Activated CD8-positive, alpha-beta memory T cell treated with anti-CD3 and anti-CD28 coated beads for 48 hours (primary cell): ENCODE results near the gene HDAC4.

Source experiments
- DNase-seq, 3 experiments: peaks; one replicate each; pipeline ENCODE4 v3.0.0-alpha.2; 2020; ENCODE audit warnings: low read depth in 2 of 3, low spot score in 2 of 3

The HDAC4 gene

DNA sequence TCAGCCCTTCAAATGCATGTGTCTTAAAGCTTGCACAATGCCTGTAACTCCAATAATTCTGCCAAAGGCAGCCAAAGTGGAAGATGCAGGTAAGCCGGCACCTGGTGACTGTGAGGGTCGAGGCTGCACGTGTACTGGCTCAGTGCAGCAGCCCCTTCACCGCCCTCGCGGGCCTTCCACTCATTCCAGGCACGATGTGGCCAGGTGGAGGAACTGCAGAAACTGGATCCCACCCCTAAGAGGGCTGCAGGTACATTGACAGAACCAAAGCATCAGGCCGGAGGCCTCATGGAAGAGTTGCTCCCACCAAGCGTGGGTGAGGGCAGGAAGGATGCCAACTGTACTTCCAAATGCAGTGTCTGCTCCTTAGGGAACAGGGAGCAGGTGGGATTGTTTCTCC lies 253.4 kb downstream of the HDAC4 start:
- no peak for DNase-seq

DNA sequence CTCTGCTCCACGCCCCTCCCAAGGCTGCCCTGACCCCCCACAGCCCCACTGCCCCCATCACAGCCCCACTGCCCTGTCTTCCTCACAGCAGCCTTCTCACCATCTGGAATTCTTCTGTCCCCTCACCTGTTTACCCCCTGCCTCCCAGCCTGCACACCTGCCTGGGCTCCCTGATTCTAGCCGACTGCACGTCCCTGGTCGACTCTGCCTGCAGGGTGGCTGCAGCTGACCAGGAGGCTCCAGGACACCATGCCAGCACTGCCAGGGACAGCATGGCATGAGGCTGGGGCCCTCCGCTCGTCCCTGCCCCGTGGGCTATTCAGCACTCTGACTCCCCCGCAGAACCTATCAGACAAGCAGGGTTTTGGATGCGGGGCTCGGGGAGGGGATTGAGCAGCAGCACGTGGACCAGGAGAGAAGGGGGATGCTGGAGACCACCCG lies 254.1 kb downstream of the HDAC4 start:
- no peak for DNase-seq

DNA sequence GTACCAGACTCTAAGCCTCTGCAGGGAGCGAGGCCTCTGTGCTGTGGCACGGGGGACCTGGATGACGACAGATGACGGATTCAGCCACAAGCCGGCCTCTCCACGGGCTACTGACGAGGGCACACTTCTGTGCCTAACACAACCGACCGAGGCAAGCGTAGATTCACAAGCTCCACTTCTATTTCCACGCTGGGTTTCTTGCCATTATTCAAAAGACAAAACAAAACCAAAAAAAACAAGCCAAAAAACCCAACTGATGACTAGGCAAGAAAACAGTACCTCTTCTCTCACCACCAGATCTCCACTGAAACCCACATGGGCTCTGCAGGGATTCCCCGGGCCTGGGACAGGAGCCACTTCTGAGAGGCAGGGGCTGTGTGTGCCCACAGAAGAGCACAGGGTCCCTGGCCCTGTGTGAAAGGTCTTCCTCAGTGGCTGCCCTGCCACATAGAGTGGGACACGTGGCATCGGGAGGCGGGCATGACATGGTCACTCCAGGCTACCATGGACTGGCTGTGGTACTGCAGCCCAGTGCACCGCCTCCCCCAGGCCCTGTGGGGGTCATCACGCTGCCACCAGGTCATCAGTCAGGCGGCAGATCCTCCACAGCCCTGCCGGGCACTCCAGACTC lies 254.7 kb downstream of the HDAC4 start:
- no peak for DNase-seq

DNA sequence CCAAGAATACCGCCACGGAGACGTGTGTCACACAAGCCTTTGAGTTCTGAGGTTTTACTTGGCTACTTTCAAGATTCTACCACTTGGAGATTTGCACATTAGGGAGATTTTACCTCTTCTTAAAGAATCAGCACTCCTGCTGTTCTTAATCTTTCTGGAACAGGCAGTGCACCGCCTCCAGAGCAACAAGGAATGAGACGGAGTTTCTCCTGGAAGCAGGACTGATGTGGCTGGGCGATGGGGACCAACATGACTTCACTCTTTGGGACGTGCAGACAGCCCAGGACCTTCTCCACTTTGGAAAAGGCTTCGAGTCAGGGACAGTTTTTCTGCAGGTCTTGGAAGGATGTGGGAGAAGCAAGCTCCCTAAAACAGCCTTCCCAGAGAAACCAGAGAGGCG lies 255.2 kb downstream of the HDAC4 start:
- DNase-seq, result no peak

DNA sequence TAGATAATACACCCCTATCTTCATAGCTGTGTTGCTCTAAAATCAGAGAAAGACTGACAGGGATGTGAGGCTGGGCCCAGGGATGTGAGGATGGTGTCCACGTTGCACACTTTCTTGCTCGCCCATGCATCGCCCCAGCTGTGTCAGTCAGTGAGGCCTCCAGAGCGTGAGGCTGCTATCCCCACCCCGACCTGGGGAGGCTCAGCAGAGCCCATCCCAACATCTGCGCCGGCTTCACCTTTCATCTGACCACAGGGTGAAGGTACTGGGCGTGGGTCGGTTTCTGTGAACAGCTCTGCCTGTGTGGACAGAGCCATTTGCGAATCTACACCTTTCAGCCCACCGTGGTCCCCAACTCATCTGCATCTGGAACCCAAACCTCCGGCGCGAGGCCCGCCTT lies 255.7 kb downstream of the HDAC4 start:
- DNase-seq, result no peak

DNA sequence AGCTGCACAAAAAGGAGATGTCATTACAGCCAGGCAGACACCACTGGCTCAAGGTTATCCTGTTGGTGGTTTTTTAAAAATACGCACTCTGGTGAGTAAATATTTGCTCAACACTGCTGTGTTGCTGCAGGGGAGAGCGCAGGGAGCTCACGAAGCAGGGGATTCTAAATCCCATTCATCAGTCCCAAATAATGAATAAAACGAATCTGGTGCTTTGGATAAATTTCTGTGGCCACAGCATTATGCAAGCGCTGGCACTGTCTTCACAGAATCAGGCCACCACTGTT lies 256.2 kb downstream of the HDAC4 start:
- no peak for DNase-seq

DNA sequence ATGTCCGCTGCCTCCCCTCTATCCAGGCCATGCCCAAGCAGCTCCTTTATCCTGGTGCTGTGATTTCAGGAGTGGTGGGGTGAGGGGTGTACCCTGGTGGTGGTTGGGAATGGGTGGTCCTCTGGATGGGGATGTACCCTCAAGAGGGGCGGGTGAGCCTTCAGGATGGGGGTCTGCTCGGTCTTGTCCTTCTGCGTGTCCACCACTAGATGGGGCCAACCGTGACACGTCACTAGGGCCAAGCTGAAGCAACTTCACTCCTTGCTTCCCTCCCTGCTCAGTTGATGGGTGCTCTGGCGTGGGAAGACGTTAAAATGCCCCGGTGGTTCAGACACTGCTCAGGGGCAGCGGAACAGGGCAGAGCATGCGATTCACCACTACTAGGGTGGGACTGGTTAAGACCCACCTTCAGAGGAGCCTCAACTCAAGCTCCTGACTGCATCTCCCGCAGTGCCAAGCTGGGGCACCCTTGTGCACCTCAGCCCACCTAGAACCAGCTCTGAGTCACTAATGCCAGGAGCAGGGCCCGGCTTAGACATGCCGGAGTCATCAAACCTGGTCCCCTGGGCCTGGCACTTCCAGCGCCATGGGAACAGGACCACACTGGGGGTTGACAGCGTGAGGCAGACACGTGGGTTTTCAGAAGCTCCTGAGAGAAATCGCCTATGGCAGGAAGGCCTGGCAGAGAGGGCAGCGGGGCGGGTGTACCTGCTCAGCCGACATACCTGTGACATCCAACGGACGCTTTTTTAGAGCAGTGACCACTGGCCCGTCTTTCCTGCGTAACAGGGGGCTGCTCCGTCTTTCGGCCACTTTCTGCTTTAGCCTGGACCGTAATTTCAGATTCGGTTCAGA lies 256.7 kb downstream of the HDAC4 start:
- no peak for DNase-seq

DNA sequence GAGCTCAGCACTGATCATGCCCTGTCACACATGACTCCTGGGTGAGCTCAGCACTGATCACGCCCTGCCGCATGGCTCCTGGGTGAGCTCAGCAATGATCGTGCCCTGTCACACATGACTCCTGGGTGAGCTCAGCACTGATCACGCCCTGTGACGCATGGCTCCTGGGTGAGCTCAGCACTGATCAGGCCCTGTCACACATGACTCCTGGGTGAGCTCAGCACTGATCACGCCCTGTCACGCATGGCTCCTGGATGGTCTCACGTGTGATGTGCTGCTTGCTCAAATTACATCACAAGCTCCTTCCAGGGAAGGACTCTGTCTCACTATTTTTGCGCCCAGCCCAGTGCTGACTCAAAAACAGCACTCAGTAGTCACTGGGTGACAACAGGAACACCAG lies 258.0 kb downstream of the HDAC4 start:
- DNase-seq, result no peak

DNA sequence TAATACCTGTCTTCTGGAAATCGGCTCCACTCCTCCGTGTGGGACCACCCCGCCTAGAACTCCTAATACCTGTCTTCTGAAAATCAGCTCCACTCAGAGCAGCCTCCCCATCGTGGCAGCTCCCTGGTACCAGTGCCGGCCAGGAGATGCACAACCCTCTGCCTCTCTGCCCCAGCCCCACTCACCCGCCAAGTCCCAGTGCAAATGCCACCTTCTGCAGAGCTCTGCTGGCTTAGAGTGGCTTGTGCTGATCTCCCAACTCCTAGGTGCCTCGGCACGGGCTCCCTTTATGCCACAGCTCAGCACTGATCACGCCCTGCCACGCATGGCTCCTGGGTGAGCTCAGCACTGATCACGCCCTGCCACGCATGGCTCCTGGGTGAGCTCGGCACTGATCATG lies 258.5 kb downstream of the HDAC4 start:
- no peak for DNase-seq

DNA sequence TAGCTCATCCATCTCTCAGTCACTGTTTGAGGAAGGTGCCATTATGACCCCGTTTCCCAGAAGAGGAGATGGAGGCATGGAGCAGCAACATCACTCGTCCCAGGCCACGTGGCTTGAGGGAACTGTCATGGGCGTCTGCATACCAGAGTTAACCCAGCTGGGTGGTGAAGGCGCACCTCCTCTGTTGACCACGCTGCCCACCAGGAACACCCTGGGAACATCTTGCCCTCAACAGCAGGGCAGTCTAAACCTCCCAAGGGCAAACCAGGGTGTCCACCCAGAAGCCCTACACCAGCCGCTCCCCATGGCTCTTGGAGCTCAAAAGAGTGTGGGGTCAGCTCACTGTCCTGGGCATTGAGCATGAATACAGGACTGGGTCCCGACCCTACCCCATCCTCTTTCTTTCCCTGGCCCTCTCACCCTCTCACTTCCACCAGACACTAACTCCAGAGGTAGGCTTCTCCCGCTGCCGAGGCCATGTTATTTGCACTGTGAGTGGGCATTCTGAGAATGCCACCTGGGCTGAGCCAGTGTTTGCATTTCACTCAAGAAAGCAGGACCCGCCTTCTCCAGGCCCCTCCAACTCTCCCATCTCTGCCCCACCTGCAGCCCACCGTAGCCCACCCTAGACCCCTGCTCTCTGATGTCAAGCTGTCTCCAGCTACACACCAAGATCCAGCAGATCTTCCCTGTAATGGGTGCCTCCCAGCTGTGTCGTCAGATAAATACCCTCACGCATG lies 259.6 kb downstream of the HDAC4 start:
- no peak for DNase-seq

DNA sequence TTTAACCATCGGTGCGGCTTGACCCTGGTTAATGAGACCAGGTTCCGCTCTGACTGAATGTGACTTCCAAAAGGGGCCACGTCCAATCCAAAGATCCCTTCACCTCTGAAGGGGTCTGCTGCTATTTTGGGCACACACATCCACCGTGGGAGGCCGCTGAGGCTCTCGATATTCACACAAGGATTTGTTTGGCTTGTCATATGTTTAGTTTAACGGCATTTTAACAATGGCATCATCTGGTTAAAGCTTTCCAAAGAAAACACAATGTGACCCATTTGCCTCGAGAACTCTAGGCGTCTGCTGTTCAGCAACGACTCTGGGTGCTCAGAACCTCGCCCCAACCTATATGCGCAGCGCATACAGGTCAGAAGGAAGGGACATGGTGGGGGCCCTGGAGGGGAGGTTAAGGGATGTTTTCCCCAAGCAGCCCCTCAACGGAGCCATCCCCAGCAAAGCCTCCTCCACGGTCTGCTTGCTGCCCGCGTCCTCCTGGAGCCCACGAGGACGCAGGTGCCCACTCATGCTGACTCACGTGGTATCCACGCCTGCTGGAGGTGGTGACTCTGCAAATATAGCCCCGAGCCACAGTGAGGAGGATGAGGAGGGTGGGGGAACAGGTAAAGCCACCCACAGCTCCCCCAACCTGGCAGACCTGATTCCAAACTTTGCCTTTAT lies 260.3 kb downstream of the HDAC4 start:
- no peak for DNase-seq

DNA sequence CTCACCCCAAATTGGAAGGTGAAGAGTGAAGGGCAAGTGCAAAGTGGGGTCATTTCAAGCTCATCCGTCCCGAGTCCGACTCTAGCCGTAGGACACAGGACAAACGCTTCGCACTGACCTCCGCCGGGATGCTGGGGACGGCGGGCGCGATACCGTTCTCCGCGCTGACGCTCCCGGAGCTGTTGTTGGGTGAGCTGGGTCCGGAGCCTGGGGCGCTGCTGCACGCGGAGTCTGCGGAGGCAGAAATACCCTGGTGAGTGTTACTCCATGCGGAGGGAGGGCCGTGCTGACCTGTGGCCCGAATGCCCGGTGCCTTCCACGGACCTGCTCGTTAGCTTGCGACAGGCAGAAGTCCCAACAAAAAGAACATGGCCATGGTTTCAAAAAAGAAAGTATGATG lies 261.3 kb downstream of the HDAC4 start:
- no peak for DNase-seq

DNA sequence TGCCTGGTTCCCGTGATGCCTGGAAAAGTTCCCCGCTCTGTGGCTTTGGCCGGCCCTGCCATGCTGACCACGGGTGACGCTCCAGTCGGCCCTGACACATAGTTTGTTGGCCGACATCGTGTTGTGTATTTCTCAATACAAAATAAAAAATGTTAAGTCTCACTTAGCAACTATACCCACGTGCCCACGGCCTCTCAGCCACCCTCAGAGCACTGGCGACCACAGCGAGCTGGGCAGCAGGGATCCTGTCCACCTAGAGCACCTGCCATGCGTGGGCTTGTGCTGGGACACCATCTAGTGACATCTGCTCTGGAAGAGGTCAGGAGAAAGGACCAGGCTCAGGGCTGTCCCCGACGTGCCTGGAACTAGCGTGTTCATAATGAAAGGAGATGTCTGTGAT lies 261.7 kb downstream of the HDAC4 start:
- DNase-seq, result no peak

DNA sequence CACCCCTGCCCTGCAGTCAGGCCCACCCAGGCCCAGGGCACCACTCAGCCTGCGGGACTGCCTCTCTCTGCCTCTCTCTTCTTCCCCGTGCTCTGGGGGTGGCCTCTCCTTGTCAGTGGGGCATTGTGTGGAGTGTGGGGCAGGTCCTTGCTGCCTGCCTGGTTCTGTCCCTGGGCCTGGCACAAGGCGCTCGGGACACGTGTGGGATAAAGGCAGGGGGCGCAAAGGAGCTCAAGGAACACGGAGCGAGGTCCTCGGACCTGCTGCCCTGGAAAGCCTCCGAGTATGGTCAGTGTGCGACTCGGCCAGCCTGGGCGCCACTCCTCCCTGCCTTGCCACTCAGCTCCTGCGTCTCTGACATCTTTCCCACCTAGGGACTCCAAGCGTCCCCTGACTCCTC lies 262.2 kb downstream of the HDAC4 start:
- no peak for DNase-seq

DNA sequence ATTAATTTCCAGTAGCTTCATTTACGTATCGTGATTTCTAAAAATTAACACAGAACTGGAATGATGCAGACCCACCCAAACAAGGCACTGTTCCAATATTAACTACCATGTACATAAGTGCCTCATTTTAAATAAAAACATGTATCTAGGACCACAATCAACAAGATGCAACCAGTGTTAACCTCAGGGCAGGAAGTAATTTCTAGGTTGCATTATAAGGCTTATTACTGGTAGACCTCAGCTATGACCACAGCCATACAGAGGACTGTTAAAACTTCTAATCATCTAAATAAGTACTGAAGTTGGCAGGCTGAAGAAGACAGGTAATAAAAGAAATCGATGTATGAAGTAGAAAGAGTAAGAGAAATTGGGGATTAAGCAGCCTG lies 262.9 kb downstream of the HDAC4 start:
- no peak for DNase-seq

DNA sequence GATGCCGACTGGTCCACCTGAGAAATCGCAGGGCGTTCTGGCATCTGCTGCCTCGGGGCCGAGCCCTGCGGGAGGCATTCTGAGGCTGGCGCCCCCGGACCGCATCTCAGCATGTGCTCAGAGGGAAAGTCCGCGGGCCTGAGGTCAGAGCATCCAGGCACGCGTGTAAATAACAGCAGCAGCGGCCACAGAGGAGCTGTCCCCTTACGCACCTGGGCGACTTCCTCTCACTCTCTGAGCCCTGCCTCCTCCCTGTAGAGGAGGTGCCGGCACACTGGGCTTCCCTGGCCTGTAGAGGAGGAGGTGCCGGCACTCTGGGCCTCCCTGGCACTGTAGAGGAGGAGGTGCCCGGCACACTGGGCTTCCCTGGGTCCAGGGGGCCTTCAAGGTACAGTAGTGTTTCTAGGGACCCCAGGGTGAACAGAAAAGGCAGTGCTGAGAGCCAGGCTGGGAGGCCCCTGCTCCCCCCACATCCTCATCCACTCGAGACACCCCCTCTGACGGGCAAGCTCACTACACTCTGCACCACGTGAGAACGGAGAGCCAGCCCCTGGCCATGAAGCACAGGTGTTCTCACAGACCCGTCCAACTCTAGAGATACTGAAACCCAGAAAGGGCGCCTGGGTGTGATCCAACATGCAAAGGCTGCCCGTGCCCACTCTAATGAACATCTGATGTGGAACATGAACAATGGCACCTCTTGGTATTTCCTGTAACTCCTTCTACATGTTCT lies 263.5 kb downstream of the HDAC4 start:
- DNase-seq, result no peak

DNA sequence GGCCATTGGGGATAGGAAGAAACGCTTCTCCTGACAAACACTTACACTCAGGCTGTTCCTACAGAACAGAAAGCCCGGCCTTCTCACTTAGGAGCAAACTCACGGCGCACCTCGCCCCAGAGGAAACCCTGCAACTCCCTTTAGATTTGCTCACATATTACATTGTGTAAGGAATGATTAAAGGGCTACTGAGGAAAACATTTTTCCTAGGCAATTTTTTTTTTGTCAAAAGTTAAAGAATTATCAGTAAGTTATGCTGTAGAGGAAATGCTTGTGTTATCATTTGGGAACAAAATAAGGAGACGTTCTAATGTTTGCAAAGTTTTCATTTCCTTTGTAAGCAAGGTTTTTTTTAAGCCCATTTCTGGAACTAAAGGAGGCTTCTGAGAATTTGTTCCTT lies 264.1 kb downstream of the HDAC4 start:
- no peak for DNase-seq

DNA sequence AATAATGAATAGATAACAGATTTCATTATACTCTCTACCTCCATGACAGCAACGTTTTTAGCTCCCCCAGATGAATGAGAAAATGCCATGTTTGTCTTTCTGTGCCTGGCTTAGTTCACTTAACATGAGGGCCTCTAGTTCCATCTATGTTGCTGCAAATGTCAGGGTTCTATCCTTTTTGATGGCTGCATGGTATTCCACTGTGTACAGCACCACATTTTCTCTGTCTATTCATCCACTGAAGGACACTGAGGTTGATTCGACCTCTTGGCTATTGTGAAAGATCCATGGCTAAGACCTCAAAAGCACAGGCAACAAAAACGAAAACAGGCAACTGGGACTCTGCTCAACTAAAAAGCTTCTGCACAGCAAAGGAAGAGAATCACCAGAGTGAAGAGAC lies 264.6 kb downstream of the HDAC4 start:
- DNase-seq, result no peak

DNA sequence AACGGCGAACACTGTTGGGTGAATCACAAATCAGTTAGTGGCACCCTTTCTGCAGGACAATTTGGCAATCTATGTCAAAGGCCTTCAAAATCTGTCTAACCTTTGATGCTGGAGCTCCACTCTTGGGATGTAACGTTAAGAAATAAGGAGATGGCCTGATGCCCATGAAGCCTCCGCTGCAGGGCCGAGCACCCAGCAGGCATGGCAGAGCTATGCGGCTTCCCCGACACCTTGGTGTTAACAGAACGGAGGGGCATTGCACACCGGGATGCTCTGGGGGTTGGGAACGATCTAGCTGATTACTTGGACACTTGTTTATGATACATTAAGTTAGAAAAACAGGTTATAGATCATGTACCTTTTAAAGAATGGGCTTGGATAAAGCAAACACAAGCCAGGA lies 265.3 kb downstream of the HDAC4 start:
- no peak for DNase-seq

DNA sequence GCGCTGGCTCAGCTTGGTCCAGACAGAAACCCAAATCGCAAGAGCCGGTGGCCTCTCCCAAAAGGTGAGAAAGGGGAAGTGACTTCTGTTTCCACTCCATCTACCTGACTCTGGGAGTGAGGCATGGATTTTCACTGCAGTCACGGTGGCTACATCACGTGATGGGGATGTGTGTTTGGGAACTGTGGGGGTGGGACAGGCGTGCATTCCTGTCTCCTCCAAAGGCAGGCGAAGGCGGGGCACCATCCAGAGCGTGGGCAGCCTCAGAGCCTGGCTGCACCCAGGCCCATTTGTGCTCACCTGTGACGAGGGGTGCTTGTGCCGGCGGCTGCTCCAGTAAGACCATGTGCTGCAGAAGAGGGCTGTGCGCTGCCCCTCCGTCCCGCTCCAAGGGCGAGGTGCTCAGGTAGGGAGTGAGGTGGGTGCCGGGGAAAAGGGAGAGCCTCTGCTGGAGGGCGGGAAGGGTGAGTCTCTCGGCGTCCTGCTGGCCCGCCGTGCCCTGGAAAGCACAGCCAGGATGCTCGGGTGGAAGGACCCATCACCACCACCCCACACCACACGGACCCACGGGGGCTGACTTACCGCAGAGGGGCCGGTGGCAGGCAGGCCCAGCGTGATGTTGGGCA lies 266.8 kb downstream of the HDAC4 start:
- no peak for DNase-seq

DNA sequence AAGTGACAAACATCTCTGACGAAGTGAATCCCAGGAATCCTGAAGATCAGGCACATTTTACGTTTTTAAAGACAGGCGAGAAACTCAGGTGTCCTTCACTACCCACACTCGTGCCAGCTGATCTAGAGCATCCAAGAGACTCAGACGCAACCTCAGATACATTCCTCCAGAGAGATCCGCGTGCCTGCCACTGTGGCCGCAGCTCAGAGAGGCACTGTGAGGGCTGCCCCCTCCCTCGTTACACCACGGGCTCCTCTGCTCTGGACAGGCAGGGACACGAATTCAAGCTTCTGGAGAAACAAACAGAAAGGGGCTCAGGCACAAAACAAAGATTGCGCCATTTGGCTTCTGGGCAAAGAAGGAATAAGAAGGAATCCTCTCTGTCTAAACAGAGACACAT lies 268.0 kb downstream of the HDAC4 start:
- no peak for DNase-seq
